Measurements from ENCODE around the gene CCNC. TPM values are rescaled to one million over a fixed set of nuclear protein-coding genes. Genes with fewer than 3 reads are reported as not detected.
A peak's percentile ranks its signal among the peaks of the same experiment; 100 is the strongest.

CCNC gene
- total RNA-seq, 1 donor from 2014 or later = 32.3 TPM

- no peak for ATAC-seq
- no peak for DNase-seq (ENCODE audit: low spot score)
Observed at GRCh38 chr6:99550046-99550748, 18.3 kb downstream of the CCNC start.

DNA sequence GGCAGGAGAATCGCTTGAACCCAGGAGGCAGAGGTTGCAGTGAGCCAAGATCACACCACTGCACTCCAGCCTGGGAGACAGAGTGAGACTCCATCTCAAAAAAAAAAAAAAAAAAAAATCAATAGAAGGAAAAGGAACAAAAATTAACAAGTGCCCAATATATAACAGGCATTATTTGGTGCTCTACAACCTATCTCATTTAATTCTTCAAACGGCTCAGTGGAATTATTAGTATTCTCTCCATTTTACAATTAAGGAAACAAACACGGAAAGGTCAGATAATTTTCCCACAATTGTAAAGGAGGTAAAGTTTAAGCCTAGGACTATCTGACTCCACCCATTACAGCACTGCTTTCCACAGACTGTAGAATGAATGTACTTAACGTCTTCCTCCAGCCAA, 19.8 kb downstream of the CCNC start:
- DNase-seq (ENCODE audit: low spot score) (no peak), ATAC-seq (no peak)

- no peak for ATAC-seq
- DNase-seq (ENCODE audit: low spot score) = no peak
Observed at GRCh38 chr6:99547526-99547925, 20.9 kb downstream of the CCNC start.

DNA sequence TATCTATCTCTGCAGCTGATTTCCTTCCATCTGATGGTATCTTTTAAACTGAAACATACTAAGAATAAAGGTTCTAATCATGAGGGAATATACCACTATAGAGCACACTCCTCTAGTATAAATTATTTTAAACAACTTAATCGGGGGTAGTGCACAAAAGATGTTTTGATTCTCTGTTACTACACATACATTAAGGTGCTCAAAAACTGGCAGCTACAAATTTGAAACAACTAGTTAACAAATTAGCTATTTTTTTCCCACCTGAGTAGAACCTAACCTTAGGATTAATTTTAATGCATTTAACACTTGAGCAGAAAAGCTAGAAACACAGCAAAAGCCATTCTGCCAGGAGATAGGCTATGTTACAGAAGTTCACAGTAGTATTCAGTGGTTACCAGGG, 23.0 kb downstream of the CCNC start:
- DNase-seq (ENCODE audit: low spot score) (no peak), ATAC-seq (no peak)

DNA sequence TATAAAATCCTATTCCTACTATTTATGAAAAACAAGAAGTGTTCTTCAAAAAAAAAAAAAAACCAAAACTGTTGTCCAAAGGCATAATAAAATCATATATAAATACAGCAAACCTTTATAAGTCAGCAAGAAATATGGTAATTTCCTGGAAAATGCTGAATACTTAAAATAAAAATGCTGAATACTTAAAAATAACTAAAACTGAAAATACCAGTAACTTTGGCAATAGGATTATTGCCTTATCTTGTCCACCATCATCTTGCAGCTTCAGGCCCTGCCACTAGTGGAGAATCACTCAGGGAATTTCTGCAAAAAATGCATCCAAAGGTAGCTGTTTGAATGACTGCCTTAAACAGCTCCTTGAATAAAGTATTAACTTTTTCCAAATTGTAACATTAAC, 24.5 kb downstream of the CCNC start:
- ATAC-seq = no peak

DNA sequence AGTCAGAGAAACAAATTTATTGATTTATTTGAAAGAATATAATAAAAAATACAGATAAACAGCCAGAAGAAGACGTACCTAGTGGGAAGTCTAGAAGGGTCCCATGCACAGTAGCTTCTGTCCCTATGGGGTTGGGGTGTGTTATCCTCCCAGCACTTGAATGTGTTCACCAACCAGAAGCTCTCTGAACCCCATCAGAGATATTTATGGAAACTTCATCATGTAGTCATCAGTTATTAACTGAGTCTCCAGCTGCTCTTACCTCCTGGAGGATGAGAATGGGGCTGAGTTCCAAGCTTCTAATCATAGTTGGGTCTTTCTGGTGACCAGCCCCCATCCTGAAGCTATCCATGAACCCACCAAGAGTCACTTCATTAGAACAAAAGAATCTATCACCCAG, 37.8 kb downstream of the CCNC start:
- no peak for DNase-seq (ENCODE audit: low spot score)
- ATAC-seq = no peak

More for the DNA sequence above, 24.5 kb downstream of the CCNC start:
- DNase-seq (ENCODE audit: low spot score) = no peak

- no peak for DNase-seq (ENCODE audit: low spot score)
Observed at GRCh38 chr6:99522531-99522930, 45.9 kb downstream of the CCNC start.

DNA sequence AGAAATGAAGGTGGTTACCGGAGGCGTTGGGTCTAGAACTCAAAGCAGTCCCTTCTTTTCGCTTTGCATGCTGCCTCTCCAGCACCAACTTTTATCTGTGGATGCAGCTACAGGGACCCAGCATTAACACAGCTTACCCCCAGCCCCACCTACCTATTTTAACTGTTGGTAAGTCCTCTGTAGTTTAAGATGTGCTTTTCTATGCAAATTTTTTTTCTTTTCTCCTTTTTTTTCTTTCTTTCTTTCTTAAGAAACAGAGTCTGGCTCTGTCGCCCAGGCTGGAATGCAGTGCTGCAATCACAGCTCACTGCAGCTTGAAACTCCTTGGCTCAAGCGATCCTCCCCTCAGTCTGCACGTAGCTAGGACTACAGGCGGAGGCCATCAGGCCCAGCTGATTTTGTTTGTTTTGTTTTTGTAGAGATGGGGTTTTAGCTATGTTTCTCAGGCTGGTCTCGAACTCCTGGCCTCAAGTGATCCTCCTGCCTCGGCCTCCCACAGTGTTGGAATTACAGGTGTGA, 46.8 kb downstream of the CCNC start:
- no peak for DNase-seq (ENCODE audit: low spot score)
- peak; percentile 48 for ATAC-seq

More at GRCh38 chr6:99522531-99522930, 45.9 kb downstream of the CCNC start:
- no peak for ATAC-seq

- peak; percentile 95 for ATAC-seq
- peak; percentile 84 for DNase-seq (ENCODE audit: low spot score)
Observed at GRCh38 chr6:99520855-99521632, 47.4 kb downstream of the CCNC start.

- no peak for DNase-seq (ENCODE audit: low spot score)
Observed at GRCh38 chr6:99519446-99519845, 49.0 kb downstream of the CCNC start.

DNA sequence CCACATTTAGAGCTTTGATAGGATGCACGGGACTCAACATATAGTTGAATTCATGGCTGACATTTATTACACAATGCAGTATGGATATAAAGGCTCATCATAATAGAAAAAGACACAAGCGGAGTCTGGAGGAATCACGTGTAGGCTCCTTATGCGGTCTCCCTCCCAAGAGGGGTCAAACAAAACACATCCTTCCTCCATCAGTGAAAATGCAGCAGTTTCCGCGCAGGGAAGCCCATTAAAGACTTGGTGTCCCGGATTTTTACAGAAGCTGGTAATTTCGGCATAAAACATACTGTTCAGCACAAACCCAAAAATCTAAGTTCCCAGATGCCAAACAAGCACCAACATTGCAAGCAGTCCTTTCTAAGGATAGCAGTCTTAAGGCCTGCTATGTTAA, 54.4 kb downstream of the CCNC start:
- DNase-seq (ENCODE audit: low spot score) (no peak), ATAC-seq (no peak)

More at GRCh38 chr6:99519446-99519845, 49.0 kb downstream of the CCNC start:
- ATAC-seq = no peak

DNA sequence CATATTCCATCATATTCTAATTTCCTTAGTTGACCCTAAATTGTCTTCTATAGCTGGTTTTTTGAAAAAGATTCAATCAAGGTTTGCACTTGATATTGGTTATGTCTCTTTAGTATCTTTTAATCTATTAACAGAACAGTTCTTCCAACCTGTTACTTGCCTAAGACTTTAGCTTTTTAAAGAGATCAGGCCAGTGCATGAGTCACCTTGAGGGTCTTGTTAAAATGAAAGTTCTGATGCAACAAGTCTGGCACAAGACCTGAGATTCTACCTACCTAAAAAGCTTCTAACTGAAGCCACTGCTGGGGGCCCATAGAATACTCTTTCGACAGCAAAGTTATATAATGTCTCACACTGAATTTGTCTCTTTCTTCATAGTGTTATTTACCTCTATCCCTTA, 56.4 kb downstream of the CCNC start:
- no peak for ATAC-seq
- no peak for DNase-seq (ENCODE audit: low spot score)

GRCh38 chr6:99507648-99508047, 60.8 kb downstream of the CCNC start:
- DNase-seq (ENCODE audit: low spot score) = peak; percentile 51
- ATAC-seq = peak; percentile 99

- DNase-seq (ENCODE audit: low spot score) (no peak), ATAC-seq (no peak)
Observed at GRCh38 chr6:99501762-99502161, 66.7 kb downstream of the CCNC start.

GRCh38 chr6:99498421-99498820, 70.0 kb downstream of the CCNC start:
- ATAC-seq = no peak

DNA sequence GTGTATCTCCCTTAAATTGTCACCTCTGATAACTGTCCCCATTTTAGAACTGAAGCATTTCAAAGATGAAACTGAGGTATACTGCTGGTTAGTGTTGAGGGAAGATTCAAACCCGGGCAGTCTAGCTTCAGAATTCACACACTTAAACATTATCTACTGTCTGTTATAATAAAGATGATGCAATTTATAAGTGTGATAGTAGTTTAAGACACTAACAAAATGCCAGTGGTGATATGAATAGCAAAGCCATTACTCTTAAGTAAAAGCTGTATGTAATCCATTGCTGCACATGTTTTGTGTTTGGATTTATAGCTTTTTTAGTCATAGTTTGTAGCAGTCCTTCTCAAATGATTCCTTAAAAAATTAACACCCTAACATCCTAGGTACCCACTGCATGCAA, 73.0 kb downstream of the CCNC start:
- DNase-seq (ENCODE audit: low spot score) = no peak
- no peak for ATAC-seq

More at GRCh38 chr6:99498421-99498820, 70.0 kb downstream of the CCNC start:
- no peak for DNase-seq (ENCODE audit: low spot score)

Other genes with a start within 250 kb of the CCNC start
- gene FAXC, start 219.0 kb downstream of the CCNC start, total RNA-seq = 0.03 TPM
- gene COQ3, start 174.5 kb downstream of the CCNC start, total RNA-seq = 7.5 TPM
- 34.4 TPM for gene PNISR, start 143.4 kb downstream of the CCNC start, total RNA-seq
- gene USP45, start 53.2 kb downstream of the CCNC start, total RNA-seq = 5.5 TPM
- gene PRDM13, start 38.2 kb upstream of the CCNC start, total RNA-seq = not detected

Data from left lobe of liver (tissue), 2 donors.